Cerebellar cortex (tissue), 1 donor: ENCODE measurements around the gene ZFYVE9.
"Not testable (repeated sequence)": the region's sequence is repeated elsewhere in the genome, so short reads cannot be mapped to it uniquely, and the experiment has no call there.

ENCODE experiments used
- DNase-seq: peaks from one replicate; pipeline ENCODE4 v3.0.0-alpha.2; 2015; ENCODE audit warnings: low spot score

ZFYVE9 gene

DNA sequence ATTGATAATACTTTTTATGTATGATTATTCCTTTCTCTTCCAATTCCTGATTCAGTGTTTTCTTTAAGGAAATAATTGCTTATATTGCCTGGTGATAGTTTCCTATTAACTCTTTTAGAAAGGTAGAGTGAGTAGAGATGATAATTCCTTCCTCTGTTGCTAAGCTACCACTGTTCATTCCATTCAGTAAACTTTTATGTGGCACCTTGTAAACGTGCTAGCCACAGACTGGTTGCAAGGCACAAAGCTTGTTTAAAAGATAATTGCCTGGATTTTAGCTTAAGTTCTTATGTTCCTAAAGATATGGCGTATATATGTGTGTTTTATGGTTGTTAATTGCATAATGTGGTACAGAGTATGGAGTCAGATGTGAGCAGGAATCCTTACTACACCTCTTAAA is 3.2 kb downstream of the ZFYVE9 start:
- no peak for DNase-seq

DNA sequence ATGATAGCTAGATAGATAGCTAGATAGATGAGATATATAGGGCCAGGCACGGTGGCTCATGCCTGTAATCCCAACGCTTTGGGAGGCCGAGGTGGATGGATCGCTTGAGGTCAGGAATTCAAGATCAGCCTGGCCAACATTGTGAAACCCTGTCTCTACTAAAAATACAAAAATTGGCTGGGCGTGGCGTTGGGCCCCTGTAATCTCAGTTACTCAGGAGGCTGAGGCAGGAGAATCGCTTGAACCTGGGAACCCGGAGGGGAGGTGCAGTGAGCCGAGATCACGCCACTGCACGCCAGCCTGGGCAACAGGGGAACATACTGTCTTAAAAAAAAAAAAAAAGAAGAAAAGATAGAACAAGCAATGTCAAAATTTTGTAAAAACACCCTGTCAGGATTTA is 8.6 kb downstream of the ZFYVE9 start:
- not testable (repeated sequence) for DNase-seq

- DNase-seq: no peak
Measured at GRCh38 chr1:52150946-52151345, 9.1 kb downstream of the ZFYVE9 start.

DNA sequence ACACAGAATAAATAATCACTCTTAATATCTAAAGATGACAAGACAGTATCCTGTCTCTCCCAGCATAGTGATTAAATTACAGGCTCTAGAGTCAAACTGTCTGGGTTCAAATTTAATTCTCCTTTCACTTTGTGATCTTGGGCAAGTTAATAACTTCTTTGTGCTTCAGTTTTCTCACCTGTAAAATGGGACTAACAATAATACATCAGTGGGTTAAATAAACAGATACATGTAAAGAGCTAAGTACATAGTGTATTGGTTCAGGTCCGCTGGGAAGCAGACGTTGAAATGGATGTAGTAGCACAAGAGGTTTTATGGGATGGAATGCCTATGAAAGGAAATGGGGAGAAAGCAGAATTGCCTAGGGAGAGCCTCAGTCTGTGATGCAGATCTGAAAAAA is 10.7 kb downstream of the ZFYVE9 start:
- no peak for DNase-seq

- DNase-seq: no peak
Measured at GRCh38 chr1:52153010-52153409, 11.1 kb downstream of the ZFYVE9 start.

DNA sequence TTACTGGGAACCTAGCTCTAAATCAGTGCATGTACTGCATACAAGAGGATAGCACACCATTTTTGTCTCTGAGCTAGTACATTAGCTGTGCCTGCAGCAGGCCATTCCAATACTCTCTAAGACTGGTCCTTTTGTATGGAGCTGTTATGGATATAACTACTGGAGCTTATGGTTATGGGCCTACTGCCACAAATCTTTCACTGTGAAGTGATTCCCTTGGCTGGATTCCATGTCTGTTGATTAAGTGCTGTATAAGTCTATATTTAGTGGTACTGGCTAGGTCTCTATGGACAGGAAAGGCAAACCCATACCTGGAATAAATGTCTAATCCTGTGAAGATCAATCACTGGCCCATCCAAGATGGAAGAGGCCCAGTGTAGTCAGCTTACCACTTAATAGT is 12.0 kb downstream of the ZFYVE9 start:
- no peak for DNase-seq

- no peak for DNase-seq
Measured at GRCh38 chr1:52156460-52156859, 14.6 kb downstream of the ZFYVE9 start.

GRCh38 chr1:52157582-52157981 is 15.7 kb downstream of the ZFYVE9 start:
- DNase-seq: no peak

GRCh38 chr1:52158218-52158617 is 16.3 kb downstream of the ZFYVE9 start:
- no peak for DNase-seq

- no peak for DNase-seq
Measured at GRCh38 chr1:52159033-52159789, 17.3 kb downstream of the ZFYVE9 start.

- DNase-seq: no peak
Measured at GRCh38 chr1:52162947-52163346, 21.1 kb downstream of the ZFYVE9 start.

- DNase-seq: no peak
Measured at GRCh38 chr1:52164604-52165003, 22.7 kb downstream of the ZFYVE9 start.

DNA sequence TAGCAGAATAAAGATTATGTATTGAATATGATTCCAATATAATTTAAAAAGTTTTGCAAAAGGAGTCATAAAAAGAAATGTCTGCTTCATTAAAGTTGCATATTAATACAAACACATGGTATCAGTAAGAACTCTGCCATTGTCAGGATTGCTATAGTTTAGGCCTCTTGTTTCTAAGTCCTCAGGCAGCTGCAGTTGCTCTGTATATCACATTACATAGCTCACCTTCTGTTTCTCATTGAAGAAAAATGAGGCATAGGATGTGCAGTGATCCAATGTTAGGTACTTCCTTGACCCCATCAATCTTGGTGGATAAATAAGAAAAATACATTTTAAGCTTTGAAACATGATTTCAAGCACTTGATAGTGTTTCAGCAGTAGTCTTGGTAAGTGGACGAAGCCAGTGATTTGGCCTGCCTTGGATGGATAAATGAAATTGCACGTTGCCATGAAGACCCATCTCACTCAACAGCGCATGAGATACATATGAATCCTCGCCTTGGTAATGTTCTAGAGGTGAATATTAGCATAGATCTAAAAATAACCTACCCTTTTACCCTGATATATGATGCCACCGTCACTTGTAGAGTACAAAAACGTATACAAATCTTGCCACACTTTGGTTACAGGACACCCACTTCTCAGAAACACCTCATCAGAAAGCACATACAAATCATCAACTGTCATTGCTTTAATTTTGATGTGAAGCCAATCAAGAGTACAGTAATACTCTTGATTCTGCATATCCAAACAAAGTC is 25.3 kb downstream of the ZFYVE9 start:
- no peak for DNase-seq

DNA sequence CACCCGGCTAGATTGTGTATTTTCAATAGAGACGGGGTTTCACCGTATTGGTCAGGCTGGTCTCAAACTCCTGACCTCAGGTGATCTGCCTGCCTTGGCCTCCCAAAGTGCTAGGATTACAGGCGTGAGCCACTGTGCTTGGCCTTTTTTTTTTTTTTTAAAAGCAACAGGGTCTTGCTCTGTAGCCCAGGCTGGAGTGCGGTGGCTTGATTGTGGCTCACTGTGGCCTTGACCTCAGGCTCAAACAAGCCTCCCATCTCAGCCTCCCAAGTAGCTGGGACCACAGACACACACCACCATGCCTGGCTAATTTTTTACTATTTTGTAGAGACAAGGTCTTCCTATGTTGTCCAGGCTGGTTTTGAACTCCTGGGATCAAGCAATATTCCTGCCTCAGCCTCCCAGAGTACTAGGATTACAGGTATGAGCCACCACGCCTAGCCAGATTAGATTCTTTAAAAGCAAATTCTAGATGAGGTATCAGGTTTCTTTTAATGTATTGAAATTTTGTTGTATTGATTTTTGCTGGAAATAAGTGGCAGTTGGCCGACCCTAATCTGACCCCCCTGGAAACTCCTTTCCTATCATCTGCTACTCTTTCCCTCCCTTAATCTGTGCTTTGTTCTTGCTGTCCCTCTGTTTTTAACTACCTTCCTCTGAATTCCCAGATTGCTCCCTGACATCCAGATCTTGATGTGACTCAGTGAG is 26.6 kb downstream of the ZFYVE9 start:
- no peak for DNase-seq

GRCh38 chr1:52171149-52171548 is 29.3 kb downstream of the ZFYVE9 start:
- not testable (repeated sequence) for DNase-seq

GRCh38 chr1:52179073-52179472 is 37.2 kb downstream of the ZFYVE9 start:
- no peak for DNase-seq

DNA sequence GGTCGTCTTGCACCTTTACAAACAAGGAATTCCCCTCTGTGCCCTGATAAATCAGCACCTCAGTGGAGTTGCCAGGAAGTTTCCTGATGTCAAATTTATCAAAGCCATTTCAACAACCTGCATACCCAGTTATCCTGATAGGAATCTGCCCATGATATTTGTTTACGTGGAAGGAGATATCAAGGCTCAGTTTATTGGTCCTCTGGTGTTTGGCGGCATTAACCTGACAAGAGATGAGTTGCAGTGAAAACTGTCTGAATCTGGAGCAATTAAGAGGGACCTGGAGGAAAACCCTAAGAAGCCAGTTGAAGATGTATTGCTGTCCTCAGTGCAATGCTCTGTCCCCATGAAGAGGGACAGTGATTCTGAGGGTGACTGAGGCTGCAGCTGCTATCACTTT is 38.3 kb downstream of the ZFYVE9 start:
- DNase-seq: no peak

- DNase-seq: not testable (repeated sequence)
Measured at GRCh38 chr1:52181759-52182158, 39.9 kb downstream of the ZFYVE9 start.

GRCh38 chr1:52182328-52182727 is 40.4 kb downstream of the ZFYVE9 start:
- DNase-seq: not testable (repeated sequence)

DNA sequence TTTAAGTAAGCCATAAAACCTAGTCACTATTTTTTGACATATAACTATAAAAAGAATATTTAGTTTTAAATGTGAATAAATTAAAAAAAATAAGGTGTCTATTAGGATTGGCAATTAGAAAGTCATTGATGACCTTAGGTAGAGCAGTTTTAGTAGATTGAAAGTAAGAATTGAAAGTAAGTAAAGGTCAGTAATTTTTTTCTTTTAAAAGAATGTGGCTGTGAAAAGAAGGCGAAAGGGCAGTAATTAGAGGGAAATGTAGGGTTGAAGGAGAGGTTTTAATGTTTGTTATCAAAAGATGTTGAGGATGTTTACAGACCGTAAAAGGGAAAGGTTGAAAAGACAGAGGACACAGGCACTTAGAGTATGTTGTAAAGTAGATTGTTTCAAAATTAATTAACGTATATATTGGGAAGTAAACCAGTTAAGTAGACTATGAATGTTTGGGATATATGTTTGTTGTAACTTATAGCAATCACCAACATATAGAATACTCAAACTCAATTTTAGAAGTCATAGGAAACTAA is 41.0 kb downstream of the ZFYVE9 start:
- no peak for DNase-seq

GRCh38 chr1:52186449-52186848 is 44.6 kb downstream of the ZFYVE9 start:
- DNase-seq: no peak

DNA sequence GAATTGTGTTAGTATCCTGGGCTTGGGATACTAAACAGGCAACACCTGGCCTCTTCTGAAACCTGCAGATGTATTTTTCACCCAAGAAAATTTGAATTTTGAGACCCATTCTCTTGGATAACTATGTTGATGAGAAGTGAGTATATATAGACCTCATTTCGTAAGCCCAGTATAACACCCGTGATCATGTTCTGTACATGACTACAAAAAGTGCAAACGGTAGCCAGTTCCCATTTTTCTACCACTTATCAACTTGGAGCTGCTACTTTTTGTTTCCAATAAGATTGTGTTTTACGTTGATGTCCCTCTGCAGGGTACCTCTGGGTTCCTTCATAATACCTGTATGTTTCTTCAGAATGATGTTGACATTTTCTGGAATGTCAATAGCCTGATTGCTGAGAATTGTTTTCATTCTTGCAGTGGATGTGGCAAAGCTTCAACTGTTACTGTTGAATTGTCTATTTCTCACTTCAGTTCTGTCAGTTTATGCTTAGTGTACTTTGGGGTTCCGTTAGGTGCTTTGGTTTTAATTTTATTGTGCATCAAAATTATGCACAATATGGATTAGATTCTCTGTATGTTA is 48.1 kb downstream of the ZFYVE9 start:
- no peak for DNase-seq
